GM03348 (cell line): ENCODE measurements around the gene C1GALT1C1L.
A peak's percentile ranks its signal among the peaks of the same experiment; 100 is the strongest.
"Not testable (repeated sequence)": the region's sequence is repeated elsewhere in the genome, so short reads cannot be mapped to it uniquely, and the experiment has no call there.

ENCODE experiments used
- DNase-seq: peaks from one replicate; pipeline ENCODE4 v3.0.0; 2012; ENCODE audit warnings: low spot score

The C1GALT1C1L gene

GRCh38 chr2:43653506-43653905, 22.7 kb downstream of the C1GALT1C1L start:
- no peak for DNase-seq

GRCh38 chr2:43648994-43649701, 27.1 kb downstream of the C1GALT1C1L start:
- DNase-seq, result peak; percentile 39

GRCh38 chr2:43643680-43644079, 32.5 kb downstream of the C1GALT1C1L start:
- no peak for DNase-seq

DNA sequence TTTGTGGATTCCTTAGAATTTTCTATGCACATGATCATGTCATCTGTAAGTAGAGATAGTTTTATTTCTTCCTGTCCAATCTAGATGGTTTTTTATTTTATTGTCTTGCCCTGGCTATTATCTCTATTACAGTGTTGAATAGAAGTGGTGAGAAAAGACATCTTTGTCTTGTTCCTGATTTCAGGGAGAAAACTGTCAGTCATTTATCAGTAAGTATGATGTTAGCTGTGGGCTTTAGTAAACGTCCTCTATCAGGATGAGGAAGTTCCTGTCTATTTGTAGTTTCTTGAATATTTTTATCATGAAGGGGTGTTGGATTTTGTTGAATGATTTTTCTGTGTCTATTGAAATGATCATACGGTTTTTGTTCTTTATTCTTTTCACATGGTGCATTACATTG, 33.9 kb downstream of the C1GALT1C1L start:
- DNase-seq, result no peak

GRCh38 chr2:43637030-43637803, 39.0 kb downstream of the C1GALT1C1L start, which contains the start of gene PLEKHH2:
Gene PLEKHH2 (plus strand): TSS chr2:43637260. CDS start chr2:43644674, 7,414 bp downstream.
- DNase-seq, result peak; percentile 99

DNA sequence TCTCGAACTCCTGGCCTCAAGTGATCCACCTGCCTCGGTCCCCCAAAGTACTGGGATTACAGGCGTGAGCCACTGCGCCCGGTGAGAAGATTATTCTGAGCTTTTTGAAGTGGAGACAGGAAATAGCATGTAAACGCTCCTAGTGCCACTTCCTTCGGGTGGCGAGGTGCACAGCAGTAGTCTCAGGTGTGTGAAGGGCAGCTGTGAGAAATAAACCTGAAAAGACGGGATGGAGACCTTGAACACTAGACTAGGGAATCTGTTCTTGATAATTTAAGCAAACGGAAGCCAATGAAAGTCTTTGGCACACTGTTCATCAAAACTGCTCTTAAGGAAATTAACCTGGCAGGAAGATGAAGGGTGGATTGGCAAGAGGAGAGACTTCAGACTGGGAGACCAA, 39.6 kb downstream of the C1GALT1C1L start:
- DNase-seq, result no peak

DNA sequence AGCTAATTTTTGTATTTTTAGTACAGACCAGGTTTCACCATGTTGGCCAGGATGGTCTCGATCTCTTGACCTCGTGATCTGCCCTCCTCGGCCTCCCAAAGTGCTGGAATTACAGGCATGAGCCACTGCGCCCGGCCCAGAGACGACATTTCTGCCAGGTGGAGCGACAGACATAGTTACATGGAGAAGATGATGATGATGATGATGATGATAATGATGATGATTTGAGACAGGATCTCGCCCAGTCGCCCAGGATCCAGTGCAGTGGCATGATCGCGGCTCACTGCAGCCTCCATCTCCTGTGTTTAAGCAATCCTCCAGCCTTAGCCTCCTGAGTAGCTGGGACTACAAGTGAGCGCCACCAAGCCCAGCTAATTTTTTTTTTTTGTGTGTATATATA, 40.1 kb downstream of the C1GALT1C1L start:
- DNase-seq, result not testable (repeated sequence)

DNA sequence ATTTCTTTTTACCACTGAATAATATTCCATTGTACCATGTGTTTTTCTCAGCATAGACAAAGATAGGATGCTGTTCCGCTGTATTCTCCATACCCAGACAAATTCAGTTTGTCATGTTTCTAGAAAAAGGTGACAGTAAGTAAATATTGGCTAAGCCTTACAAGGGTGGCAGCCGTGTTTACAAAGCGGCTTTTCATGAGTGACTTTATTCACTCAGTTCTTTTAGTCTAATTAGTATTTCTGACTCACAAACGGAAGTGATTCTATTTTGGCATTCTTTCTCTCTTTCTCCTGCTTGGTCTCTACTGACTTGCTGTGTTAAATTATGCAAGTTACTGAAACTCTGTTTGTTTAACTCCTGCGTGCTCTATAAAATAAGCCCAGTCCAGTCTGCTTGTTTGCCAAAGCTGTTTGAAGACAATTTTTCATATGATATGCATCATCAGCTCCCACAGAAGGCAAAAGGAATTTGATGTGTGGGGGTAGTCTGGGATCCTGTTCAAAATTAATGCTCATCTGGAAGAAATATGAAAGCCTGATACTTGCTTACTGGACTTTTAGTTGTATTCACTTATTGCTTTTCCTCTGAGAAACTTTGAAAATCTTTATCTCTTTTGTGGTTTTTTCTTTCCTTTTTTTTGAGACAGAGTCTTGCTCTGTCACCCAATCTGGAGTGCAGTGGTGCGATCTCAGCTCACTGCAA, 41.5 kb downstream of the C1GALT1C1L start:
- DNase-seq, result peak; percentile 70

DNA sequence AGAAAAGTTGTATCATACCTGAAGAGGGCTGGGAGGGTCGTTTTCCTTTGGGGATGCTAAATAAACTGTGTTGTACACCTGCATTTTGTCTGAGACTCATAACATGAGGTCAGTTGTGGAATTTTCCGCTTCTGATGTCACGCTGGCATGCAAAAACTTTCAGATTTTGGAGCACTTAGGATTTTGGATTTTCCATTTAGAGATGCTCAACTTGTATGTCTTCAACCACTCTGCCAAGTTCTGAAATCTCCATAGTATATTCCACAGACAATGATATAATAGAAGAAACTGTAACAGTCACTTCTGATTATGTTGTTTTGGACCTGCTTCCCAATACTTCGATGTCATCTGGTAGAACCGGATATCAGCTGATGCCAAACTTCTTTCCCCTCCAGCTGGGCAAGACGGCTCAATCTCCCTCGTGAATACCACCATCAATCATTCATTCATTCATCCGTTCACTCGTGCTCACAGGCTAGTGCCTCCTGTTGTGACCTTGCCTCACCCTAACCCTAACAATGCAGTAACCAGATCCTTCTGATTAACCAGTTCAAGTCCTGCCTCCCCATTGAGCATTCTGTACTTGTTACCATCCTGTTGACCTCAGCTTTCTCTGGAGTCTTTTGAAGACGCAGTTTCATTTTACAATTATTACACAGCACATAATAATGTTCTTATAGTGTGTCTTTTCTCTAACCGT, 44.5 kb downstream of the C1GALT1C1L start:
- DNase-seq, result no peak
